K562 (cell line): Measurements from ENCODE around the gene WDR31. TPM values are rescaled to one million over a fixed set of nuclear protein-coding genes. Genes with fewer than 3 reads are reported as not detected.

Experiments
- ATAC-seq: fragments of 200-7000 bp; cut with Tn5 transposase; 3 replicates; pipeline ENCODE4 v1.9.1; 2020; ENCODE audit warnings: moderate library complexity
- BruUV-seq: library from RNA; stranded (reverse); fragments of 400-500 nt; replicated peaks from 2 replicates; lab custom pipeline; 2021; lab: Mats Ljungman, UMichigan
- CTCF ChIA-PET: fragments of 300-600 bp; formaldehyde crosslinking; extraction: SDS; loops from one replicate; lab custom pipeline; 2021; ENCODE audit warnings: low intra/inter-chr PET ratio; lab: Yijun Ruan, JAX
- POLR2A ChIA-PET: fragments of 300-600, 350-650 bp; sonication (Branson Sonifier 250); formaldehyde crosslinking; extraction: SDS; loops from one replicate; lab custom pipeline; 2021; ENCODE audit warnings: antibody characterized with exemption, inconsistent platforms; lab: Yijun Ruan, JAX
- DNase-seq, 4 experiments: peaks; one replicate each; pipeline versions ENCODE4 v3.0.0 to v3.0.0-alpha.2; 2011 to 2018; ENCODE audit warnings: low spot score in 3 of 4, mixed read lengths in 3 of 4; ENCODE audit errors: extremely low read depth in 1 of 4
- FAIRE-seq: peaks from 2 replicates; lab custom pipeline; 2011; peaks lifted over from hg19 to GRCh38; lab: Jason Lieb, UNC
- H2AFZ ChIP-seq: 2 replicates; pipeline ENCODE4 v1.6.0; 2011; ENCODE audit warnings: low read depth, low read length, control low read depth, inconsistent platforms
- H3K27ac ChIP-seq: fragments of 200-600 bp; 3 replicates; pipeline ENCODE4 v1.8.0; 2011; ENCODE audit warnings: low read depth, mild to moderate bottlenecking, control low read depth, inconsistent platforms, low read length, moderate library complexity, mixed read lengths; ENCODE audit errors: extremely low read depth
- H3K27me3 ChIP-seq, 2 experiments: fragments of 300-600 bp in 1 of 2; 2 replicates in 1 of 2; 3 replicates in 1 of 2; pipeline versions ENCODE4 v1.6.0 to v1.8.0; 2011; ENCODE audit warnings: inconsistent platforms in 2 of 2, low read length in 2 of 2, mild to moderate bottlenecking in 1 of 2, mixed read lengths in 1 of 2, moderate library complexity in 1 of 2; ENCODE audit not compliant: control insufficient read depth in 2 of 2, insufficient read depth in 2 of 2
- H3K36me3 ChIP-seq: fragments of 300-600 bp; 3 replicates; pipeline ENCODE4 v1.8.0; 2011; ENCODE audit warnings: mild to moderate bottlenecking, low read length, inconsistent platforms; ENCODE audit not compliant: control insufficient read depth, insufficient read depth
- H3K4me1 ChIP-seq, 2 experiments: fragments of 200-600 bp in 1 of 2; replicated peaks in 1 of 2; 2 replicates in 1 of 2; 3 replicates in 1 of 2; pipeline versions ENCODE4 v1.5.1 to v1.8.0; 2011; ENCODE audit warnings: inconsistent platforms in 2 of 2, low read length in 2 of 2, mild to moderate bottlenecking in 1 of 2, mixed read lengths in 1 of 2, moderate library complexity in 1 of 2; ENCODE audit not compliant: control insufficient read depth in 2 of 2, insufficient read depth in 2 of 2
- H3K4me2 ChIP-seq: 2 replicates; pipeline ENCODE4 v1.6.1; 2011; ENCODE audit warnings: low read length, control low read depth, inconsistent platforms, mixed read lengths; ENCODE audit not compliant: insufficient read depth
- H3K4me3 ChIP-seq: fragments of 200-600 bp; sonication (generic), shearing (Covaris generic); 2 replicates; pipeline ENCODE4 v1.5.1; 2016; ENCODE audit warnings: control low read depth, inconsistent platforms
- H3K79me2 ChIP-seq: fragments of 200-600 bp; 3 replicates; pipeline ENCODE4 v1.8.0; 2011; ENCODE audit warnings: low read length, inconsistent platforms; ENCODE audit not compliant: control insufficient read depth, insufficient read depth
- H3K9ac ChIP-seq, 2 experiments: 2 replicates each; pipeline versions ENCODE4 v1.6.0 to v1.6.1; 2011; ENCODE audit warnings: low read depth in 2 of 2, low read length in 2 of 2, control low read depth in 1 of 2, inconsistent platforms in 1 of 2, mild to moderate bottlenecking in 1 of 2, mixed read lengths in 1 of 2; ENCODE audit not compliant: insufficient read depth in 1 of 2
- H3K9me1 ChIP-seq: one replicate; pipeline ENCODE4 v1.6.0; 2011; ENCODE audit warnings: inconsistent platforms, mild to moderate bottlenecking, low read length, moderate library complexity; ENCODE audit not compliant: control insufficient read depth, insufficient read depth
- H3K9me3 ChIP-seq: replicated peaks from 2 replicates; pipeline ENCODE4 v1.5.1; 2011; ENCODE audit warnings: low read depth, low read length, inconsistent platforms; ENCODE audit not compliant: control insufficient read depth, insufficient read depth
- H4K20me1 ChIP-seq: replicated peaks from 2 replicates; pipeline ENCODE4 v1.6.1; 2011; ENCODE audit warnings: low read length, inconsistent platforms, mixed read lengths; ENCODE audit not compliant: control insufficient read depth, insufficient read depth
- BRD9 ChIP-seq: fragments of 450-650 bp; IDR thresholded peaks from 2 replicates; pipeline ENCODE4 v1.6.1; 2018; ENCODE audit warnings: low read depth; ENCODE audit not compliant: partially characterized antibody
- KLF16 ChIP-seq: IDR thresholded peaks from 2 replicates; pipeline ENCODE4 v1.6.1; 2016; ENCODE audit warnings: antibody characterized with exemption
- MYC ChIP-seq, 2 experiments: fragments of 250-450 bp in 1 of 2; sonication (Bioruptor Pico) in 1 of 2; IDR thresholded peaks; 2 replicates each; pipeline versions ENCODE4 v1.5.1 to v1.6.1; 2012 to 2021; ENCODE audit warnings: low read depth in 2 of 2, borderline replicate concordance in 1 of 2, improper control_type of control experiment in 1 of 2, low read length in 1 of 2, mild to moderate bottlenecking in 1 of 2, moderate library complexity in 1 of 2
- NBN ChIP-seq: fragments of 450-650 bp; IDR thresholded peaks from 2 replicates; pipeline ENCODE4 v1.6.1; 2016; ENCODE audit warnings: low read depth, mild to moderate bottlenecking
- ZNF217 ChIP-seq: sonication (generic); formaldehyde crosslinking; IDR thresholded peaks from 2 replicates; pipeline ENCODE4 v1.8.0; 2022; ENCODE audit warnings: mild to moderate bottlenecking, missing genetic modification reagents
- ZNF408 ChIP-seq: fragments of 250-450 bp; sonication (Bioruptor Pico); IDR thresholded peaks from 2 replicates; pipeline ENCODE4 v1.4.0; 2020; ENCODE audit warnings: low read depth, mild to moderate bottlenecking, moderate library complexity
- whole genome bisulfite sequencing: fragments of 100-300 bp; shearing (Covaris generic); methylation state at CpG from one replicate; pipeline ENCODE4 v1.1.6; 2016; ENCODE audit warnings: low coverage, mixed read lengths; ENCODE audit not compliant: insufficient coverage; ENCODE audit errors: missing lambda C conversion rate; 5-methylcytosine and 5-hydroxymethylcytosine counted together
- in situ Hi-C: fragments of 300-500 bp; cut with MboI; formaldehyde crosslinking; loops from 4 replicates; pipeline ENCODE4 v1.15.0; 2018; ENCODE audit warnings: inconsistent platforms, mixed read lengths
- intact Hi-C: fragments of 100-400 bp; cut with micrococcal nuclease; formaldehyde crosslinking; loops from 2 replicates; pipeline ENCODE4 v1.14.2; 2022
- polyA plus RNA-seq, 8 experiments: library from polyadenylated mRNA; depleted of rRNA in 4 of 8; stranded (reverse) in 5 of 8; unstranded in 3 of 8; fragments of >200 nt; fragmentation: Nextera tagmentation in 2 of 8; fragmentation: Illumina TruSeq in 1 of 8; extraction: Ambion mirVana in 2 of 8; extraction: Trizol in 1 of 8; gene quantifications; 2 replicates each; pipeline versions ENCODE4 v1.2.1 to v1.2.3, GENCODE V29; 2011 to 2014; ENCODE audit warnings: inconsistent platforms in 1 of 8, missing spikeins in 1 of 8
- total RNA-seq, 7 experiments: library from RNA; depleted of rRNA in 6 of 7; stranded (reverse); fragments of >200 nt in 6 of 7; fragmentation: Illumina TruSeq in 2 of 7; extraction: Trizol in 2 of 7; gene quantifications; 2 replicates each; pipeline versions ENCODE4 v1.2.1 to v1.2.3, GENCODE V29; 2011 to 2021; ENCODE audit warnings: low replicate concordance in 1 of 7
- TF ChIP-seq, protein P1 (sequence below), 2 experiments: IDR thresholded peaks in 1 of 2; conservative IDR thresholded peaks in 1 of 2; 2 replicates each; pipeline ENCODE4 v1.6.1; 2016; ENCODE audit warnings: low read depth in 2 of 2, mild to moderate bottlenecking in 1 of 2, missing compliant biosample characterization in 1 of 2, missing genetic modification characterization in 1 of 2, moderate library complexity in 1 of 2
- TF ChIP-seq, protein P2 (sequence below): fragments of 250-450 bp; sonication (Bioruptor Pico); IDR thresholded peaks from 2 replicates; pipeline ENCODE4 v1.5.0; 2021; ENCODE audit warnings: mild to moderate bottlenecking, borderline replicate concordance
- TF ChIP-seq, protein P3 (sequence below): fragments of 450-650 bp; IDR thresholded peaks from 2 replicates; pipeline ENCODE4 v1.7.0; 2016; ENCODE audit warnings: borderline replicate concordance

The WDR31 gene
- total and polyA plus RNA-seq, 9 of the 15 experiments (the other 6 are each of a cell fraction or from before 2014, with no cell fraction given) = 0.35 to 1.8 (median 0.95) TPM

GRCh38 chr9:113369855-113370140 is 29.7 kb upstream of the WDR31 start (continued):
- TF ChIP-seq, protein P1, sequence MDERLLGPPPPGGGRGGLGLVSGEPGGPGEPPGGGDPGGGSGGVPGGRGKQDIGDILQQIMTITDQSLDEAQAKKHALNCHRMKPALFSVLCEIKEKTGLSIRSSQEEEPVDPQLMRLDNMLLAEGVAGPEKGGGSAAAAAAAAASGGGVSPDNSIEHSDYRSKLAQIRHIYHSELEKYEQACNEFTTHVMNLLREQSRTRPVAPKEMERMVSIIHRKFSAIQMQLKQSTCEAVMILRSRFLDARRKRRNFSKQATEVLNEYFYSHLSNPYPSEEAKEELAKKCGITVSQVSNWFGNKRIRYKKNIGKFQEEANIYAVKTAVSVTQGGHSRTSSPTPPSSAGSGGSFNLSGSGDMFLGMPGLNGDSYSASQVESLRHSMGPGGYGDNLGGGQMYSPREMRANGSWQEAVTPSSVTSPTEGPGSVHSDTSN (CRISPR knock-in tag; IDR thresholded peaks at IDR 0.05; ENCODE audit: low read depth) = no peak
- TF ChIP-seq, protein P1 (tag; conservative IDR thresholded peaks at IDR 0.05; ENCODE audit: low read depth) = no peak
- TF ChIP-seq BRD9 = no peak
- TF ChIP-seq MYC (IDR thresholded peaks at IDR 0.05; ENCODE audit: low read depth, low read length) = no peak
- TF ChIP-seq MYC (CRISPR knock-in tag; IDR thresholded peaks at IDR 0.05; ENCODE audit: borderline replicate concordance, low read depth) = no peak

DNA sequence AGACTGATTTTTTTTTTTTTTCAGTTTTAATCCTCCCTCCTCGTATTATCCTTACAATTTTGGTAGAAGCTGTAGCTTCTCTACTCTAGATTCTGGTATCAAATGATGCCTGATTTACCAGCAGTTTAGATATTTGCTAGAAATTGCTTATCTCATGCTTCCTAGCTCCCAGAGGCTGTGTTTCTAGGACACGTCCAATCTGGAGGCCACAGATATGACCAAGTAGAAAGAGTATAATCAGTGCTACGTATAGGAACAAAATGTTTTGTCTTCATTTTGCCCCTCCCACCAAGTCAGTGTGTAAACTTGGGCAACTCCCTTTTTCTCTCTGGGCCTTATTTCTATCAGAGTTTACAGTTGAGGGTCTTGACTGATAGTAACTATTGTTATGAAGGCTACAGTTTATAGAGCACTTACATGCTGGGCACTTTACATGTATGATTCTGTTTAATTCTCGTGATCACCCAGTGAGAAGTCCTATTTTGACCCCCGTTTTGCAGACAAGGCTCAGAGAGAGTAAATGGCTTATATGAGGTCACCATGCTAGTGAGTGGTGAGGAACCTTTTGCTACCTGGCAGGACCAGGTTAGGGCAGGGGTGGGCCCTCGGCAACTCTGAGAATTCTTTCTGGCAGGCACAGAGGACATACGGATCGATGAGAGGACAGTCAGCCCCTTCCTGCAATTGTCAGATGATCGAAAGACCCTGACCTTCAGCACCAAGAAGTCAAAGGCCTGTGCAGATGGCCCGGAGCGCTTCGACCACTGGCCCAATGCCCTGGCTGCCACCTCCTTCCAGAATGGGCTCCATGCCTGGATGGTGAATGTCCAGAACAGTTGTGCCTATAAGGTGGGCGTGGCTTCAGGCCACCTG is 29.1 kb upstream of the WDR31 start:
- DNase-seq (peak; percentile 57 to 91 (median 73)), ATAC-seq (peak; percentile 89), FAIRE-seq (peak; percentile 68)
- intact Hi-C loops = no loop called here
- Histone ChIP-seq H3K27me3 (no peaks in the 10 kb centered on the region), H3K4me1 (peaks cover 23 to 24% of the 10 kb centered on the region in 2 experiments), H2AFZ (no peak overlapping the region), H3K4me2 (peak overlapping the region; percentile 35; the same call in 1 of the 2 replicates), H4K20me1 (peaks cover 12% of the 10 kb centered on the region; the same call in 1 of the 2 replicates), H3K4me3 (no peak overlapping the region), H3K27ac (no peak overlapping the region), H3K9ac (peak overlapping the region in 1 of 2 experiments; percentile 1; a peak in 1 of 4 replicates), H3K79me2 (no peaks in the 10 kb centered on the region), H3K9me1 (no peaks in the 10 kb centered on the region), H3K36me3 (peaks cover 17% of the 10 kb centered on the region; the same call in 2 of the 3 replicates), H3K9me3 (no peaks in the 10 kb centered on the region)
- CTCF ChIA-PET = no interaction called here
- POLR2A ChIA-PET = interaction anchor here (0.6 to 1.2 kb wide), 5 partner anchors 17 to 801 kb away, joined by 3 to 6 read pairs (median 3); partner anchors contain the start of genes CDC26 and PRPF4
- 25% methylated on average over 13 of the region's 13 CpGs for WGBS
- BruUV-seq = no TSS peak
- in situ Hi-C loops = no loop called here
- TF ChIP-seq KLF16 = peak; percentile 92
- no peak for TF ChIP-seq ZNF217 (CRISPR knock-in tag)
- TF ChIP-seq, protein P2, sequence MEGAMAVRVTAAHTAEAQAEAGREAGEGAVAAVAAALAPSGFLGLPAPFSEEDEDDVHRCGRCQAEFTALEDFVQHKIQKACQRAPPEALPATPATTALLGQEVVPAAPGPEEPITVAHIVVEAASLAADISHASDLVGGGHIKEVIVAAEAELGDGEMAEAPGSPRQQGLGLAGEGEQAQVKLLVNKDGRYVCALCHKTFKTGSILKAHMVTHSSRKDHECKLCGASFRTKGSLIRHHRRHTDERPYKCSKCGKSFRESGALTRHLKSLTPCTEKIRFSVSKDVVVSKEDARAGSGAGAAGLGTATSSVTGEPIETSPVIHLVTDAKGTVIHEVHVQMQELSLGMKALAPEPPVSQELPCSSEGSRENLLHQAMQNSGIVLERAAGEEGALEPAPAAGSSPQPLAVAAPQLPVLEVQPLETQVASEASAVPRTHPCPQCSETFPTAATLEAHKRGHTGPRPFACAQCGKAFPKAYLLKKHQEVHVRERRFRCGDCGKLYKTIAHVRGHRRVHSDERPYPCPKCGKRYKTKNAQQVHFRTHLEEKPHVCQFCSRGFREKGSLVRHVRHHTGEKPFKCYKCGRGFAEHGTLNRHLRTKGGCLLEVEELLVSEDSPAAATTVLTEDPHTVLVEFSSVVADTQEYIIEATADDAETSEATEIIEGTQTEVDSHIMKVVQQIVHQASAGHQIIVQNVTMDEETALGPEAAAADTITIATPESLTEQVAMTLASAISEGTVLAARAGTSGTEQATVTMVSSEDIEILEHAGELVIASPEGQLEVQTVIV = no peak
- TF ChIP-seq, protein P3, sequence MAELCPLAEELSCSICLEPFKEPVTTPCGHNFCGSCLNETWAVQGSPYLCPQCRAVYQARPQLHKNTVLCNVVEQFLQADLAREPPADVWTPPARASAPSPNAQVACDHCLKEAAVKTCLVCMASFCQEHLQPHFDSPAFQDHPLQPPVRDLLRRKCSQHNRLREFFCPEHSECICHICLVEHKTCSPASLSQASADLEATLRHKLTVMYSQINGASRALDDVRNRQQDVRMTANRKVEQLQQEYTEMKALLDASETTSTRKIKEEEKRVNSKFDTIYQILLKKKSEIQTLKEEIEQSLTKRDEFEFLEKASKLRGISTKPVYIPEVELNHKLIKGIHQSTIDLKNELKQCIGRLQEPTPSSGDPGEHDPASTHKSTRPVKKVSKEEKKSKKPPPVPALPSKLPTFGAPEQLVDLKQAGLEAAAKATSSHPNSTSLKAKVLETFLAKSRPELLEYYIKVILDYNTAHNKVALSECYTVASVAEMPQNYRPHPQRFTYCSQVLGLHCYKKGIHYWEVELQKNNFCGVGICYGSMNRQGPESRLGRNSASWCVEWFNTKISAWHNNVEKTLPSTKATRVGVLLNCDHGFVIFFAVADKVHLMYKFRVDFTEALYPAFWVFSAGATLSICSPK = no peak
- TF ChIP-seq NBN = peak; percentile 73
- no peak for TF ChIP-seq ZNF408
